ENCODE results near the gene PDZRN3.

The PDZRN3 gene

DNA sequence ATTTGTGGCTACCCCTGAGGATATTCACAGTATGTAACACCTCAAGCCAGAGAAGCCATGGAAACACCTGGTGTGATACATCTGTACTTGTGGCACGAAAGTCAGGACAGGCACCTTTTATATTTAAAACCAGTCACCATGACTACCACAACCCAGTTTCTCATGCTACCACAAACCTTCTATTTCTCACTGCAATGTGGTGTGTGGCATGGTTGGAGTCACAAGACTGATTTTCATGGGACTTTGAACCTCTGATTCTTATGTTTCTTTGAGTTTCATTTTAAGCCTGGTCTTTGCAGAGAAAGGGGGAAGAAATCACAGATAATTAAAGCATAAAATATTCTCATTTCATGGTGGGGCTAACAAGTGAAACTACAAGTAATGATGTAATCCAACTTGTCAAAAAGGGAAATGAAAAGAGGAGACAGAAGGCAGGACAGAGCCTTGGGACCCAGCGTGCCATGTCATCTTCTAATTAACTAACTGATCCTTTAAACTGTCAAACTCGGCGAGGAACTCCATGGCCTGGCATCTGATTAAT lies 175.9 kb downstream of the PDZRN3 start:
- no peak overlapping the region for H3K4me3 ChIP-seq (ENCODE audit: control insufficient read depth, low read depth, low read length)
- DNase-seq (ENCODE audit: low read depth) = no peak
- no peak for TF ChIP-seq CTCF (IDR thresholded peaks at IDR 0.05; ENCODE audit: control insufficient read depth, insufficient read depth, low read depth, low read length, missing control alignments)

DNA sequence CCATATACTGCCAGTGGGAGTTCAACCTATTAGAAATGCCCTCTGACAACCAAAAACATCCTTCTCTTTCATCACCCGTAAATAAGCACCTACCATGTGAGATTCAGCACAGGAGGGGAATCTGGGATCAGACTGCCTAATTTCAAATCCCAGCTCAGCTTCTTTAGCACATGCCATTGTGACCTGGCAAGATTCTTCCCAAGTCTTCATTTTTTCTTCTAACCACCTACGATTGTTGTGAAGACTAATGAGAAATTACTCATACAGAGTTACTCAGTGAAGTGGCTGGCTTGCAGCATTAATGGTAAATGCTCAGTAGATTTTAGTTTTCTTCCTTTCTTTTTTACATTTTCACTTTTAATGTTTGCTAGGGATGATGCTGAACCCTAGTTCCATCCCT lies 176.7 kb downstream of the PDZRN3 start:
- DNase-seq (ENCODE audit: low read depth) = no peak
- TF ChIP-seq CTCF (IDR thresholded peaks at IDR 0.05; ENCODE audit: control insufficient read depth, insufficient read depth, low read depth, low read length, missing control alignments) = no peak
- no peak overlapping the region for H3K4me3 ChIP-seq (ENCODE audit: control insufficient read depth, low read depth, low read length)

GRCh38 chr3:73447111-73447510 lies 177.6 kb downstream of the PDZRN3 start:
- H3K4me3 ChIP-seq (ENCODE audit: control insufficient read depth, low read depth, low read length) = no peak overlapping the region
- no peak for TF ChIP-seq CTCF (IDR thresholded peaks at IDR 0.05; ENCODE audit: control insufficient read depth, insufficient read depth, low read depth, low read length, missing control alignments)
- DNase-seq (ENCODE audit: low read depth) = no peak

DNA sequence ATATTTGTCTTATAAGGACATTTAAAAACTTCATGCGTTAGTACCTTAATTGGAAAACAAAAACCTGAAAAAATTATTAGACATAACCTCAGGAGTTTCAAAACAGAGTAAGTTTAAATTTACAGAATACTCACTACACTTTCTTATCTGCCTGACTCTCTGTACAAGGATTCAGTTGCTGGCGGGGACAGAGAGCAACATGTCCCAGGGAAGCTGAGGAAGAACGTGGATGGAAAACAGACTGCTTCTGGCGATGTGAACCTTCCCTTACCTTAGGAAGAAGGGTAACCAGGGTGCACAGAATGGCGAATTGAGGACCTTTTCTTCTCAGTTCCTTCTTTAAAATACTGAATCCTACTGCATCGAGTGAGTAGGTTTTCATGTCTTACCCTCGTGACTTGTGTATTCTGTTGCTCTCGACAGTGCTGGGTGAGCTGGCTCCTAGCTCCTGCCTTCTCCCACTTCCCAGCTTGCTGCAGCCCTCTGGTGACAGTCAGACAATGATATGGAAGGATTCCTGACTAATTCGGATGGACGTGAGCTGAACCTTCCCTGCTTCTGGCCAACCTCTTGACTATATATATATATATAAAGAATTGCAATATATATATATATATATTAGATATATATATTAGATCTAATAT lies 178.2 kb downstream of the PDZRN3 start:
- no peak for DNase-seq (ENCODE audit: low read depth)
- H3K4me3 ChIP-seq (ENCODE audit: control insufficient read depth, low read depth, low read length) = no peak overlapping the region
- TF ChIP-seq CTCF (IDR thresholded peaks at IDR 0.05; ENCODE audit: control insufficient read depth, insufficient read depth, low read depth, low read length, missing control alignments) = no peak

DNA sequence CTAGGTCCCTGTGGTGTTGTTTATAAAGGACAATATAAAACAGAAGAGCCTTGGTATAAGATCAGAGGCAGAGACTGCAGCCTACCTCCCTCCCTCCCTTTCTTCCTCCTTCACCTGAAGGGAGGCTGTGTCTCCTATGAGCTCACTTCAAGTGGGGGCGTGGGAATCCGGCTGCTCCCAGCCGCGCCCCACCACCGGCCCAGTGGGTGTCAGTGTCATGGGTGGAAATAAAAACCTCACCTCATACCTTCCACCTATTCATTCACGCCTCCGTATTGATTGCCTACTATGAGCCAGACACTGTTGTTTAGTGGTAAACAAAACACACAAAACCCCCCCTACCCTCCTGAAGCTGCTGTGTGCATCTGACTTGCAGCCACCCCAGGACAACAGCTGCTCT lies 181.9 kb downstream of the PDZRN3 start:
- no peak for TF ChIP-seq CTCF (IDR thresholded peaks at IDR 0.05; ENCODE audit: control insufficient read depth, insufficient read depth, low read depth, low read length, missing control alignments)

DNA sequence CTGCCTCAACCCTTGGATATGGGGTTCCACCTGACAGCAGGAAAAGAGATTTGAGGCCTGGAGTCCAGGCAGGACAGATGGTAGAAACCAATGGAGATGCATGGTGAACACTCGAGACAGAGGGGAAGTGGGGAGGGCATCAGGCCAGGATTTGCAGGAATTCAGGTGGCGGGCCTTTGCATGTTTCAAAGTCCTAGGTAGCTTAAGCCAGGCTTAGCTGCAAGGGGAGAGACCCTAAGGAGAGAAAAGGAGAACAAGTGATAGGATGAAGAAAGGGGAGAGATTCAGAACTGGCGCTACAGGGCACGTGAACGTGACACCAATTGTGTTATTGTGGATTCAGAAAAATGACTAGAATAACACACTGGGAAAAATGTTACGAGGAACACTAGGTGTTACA lies 182.6 kb downstream of the PDZRN3 start:
- TF ChIP-seq CTCF (IDR thresholded peaks at IDR 0.05; ENCODE audit: control insufficient read depth, insufficient read depth, low read depth, low read length, missing control alignments) = no peak
- H3K4me3 ChIP-seq (ENCODE audit: control insufficient read depth, low read depth, low read length) = no peak overlapping the region
- no peak for DNase-seq (ENCODE audit: low read depth)

More for the DNA sequence above, 181.9 kb downstream of the PDZRN3 start:
- no peak for DNase-seq (ENCODE audit: low read depth)
- no peak overlapping the region for H3K4me3 ChIP-seq (ENCODE audit: control insufficient read depth, low read depth, low read length)
